Gastroesophageal sphincter (tissue), 3 donors: Measurements from ENCODE around the gene PRKN.
"Not testable (repeated sequence)": the region's sequence is repeated elsewhere in the genome, so short reads cannot be mapped to it uniquely, and the experiment has no call there.

Experiments used
- POLR2A ChIP-seq, 2 donors: fragments of 450-650 bp; IDR thresholded peaks; one replicate each; pipeline ENCODE4 v1.6.1; 2017; ENCODE audit warnings: antibody characterized with exemption in 2 of 2, mild to moderate bottlenecking in 2 of 2, moderate library complexity in 1 of 2
- TF ChIP-seq, protein P1 (sequence below), 4 experiments: fragments of 200-600 bp in 2 of 4; fragments of 450-650 bp in 2 of 4; sonication (generic) in 1 of 4; IDR thresholded peaks; one replicate each; pipeline ENCODE4 v1.5.1; 2017 to 2019; ENCODE audit warnings: antibody characterized with exemption in 4 of 4, mild to moderate bottlenecking in 2 of 4, moderate library complexity in 2 of 4

- not testable (repeated sequence) for TF ChIP-seq POLR2A (IDR thresholded peaks at IDR 0.05)
- TF ChIP-seq, protein P1, sequence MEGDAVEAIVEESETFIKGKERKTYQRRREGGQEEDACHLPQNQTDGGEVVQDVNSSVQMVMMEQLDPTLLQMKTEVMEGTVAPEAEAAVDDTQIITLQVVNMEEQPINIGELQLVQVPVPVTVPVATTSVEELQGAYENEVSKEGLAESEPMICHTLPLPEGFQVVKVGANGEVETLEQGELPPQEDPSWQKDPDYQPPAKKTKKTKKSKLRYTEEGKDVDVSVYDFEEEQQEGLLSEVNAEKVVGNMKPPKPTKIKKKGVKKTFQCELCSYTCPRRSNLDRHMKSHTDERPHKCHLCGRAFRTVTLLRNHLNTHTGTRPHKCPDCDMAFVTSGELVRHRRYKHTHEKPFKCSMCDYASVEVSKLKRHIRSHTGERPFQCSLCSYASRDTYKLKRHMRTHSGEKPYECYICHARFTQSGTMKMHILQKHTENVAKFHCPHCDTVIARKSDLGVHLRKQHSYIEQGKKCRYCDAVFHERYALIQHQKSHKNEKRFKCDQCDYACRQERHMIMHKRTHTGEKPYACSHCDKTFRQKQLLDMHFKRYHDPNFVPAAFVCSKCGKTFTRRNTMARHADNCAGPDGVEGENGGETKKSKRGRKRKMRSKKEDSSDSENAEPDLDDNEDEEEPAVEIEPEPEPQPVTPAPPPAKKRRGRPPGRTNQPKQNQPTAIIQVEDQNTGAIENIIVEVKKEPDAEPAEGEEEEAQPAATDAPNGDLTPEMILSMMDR (IDR thresholded peaks at IDR 0.05) = not testable (repeated sequence)
These were observed 1412.9 kb downstream of the PRKN start for GRCh38 chr6:161314541-161315245.
